Umbilical cord (tissue), 1 donor: Measurements from ENCODE around the gene OSBPL5. TPM values are rescaled to one million over a fixed set of nuclear protein-coding genes. Genes with fewer than 3 reads are reported as not detected.

Experiments
- total RNA-seq: library from RNA; depleted of rRNA; stranded (reverse); fragments of >200 nt; gene quantifications from one replicate; pipeline ENCODE4 v1.2.3, GENCODE V29; 2014; ENCODE audit warnings: low replicate concordance; ENCODE audit not compliant: insufficient read depth

Gene OSBPL5
- total RNA-seq, 1 donor from 2014 or later, result 40.0 TPM

Other genes starting within 250 kb of the OSBPL5 start
- not detected for gene PHLDA2, start 235.9 kb downstream of the OSBPL5 start, total RNA-seq
- 91.0 TPM for gene NAP1L4, start 173.0 kb downstream of the OSBPL5 start, total RNA-seq
- gene CARS1, start 107.9 kb downstream of the OSBPL5 start, total RNA-seq, result 33.2 TPM
- gene MRGPRG, start 53.5 kb upstream of the OSBPL5 start, total RNA-seq, result not detected
- 0.48 TPM for gene MRGPRE, start 67.1 kb upstream of the OSBPL5 start, total RNA-seq
- 9.6 TPM for gene ZNF195, start 213.8 kb upstream of the OSBPL5 start, total RNA-seq